Endodermal cell (in vitro differentiated cells): ENCODE measurements around the gene PARD6G. TPM values are rescaled to one million over a fixed set of nuclear protein-coding genes. Genes with fewer than 3 reads are reported as not detected.

Experiments
- DNase-seq: peaks from one replicate; pipeline ENCODE4 v3.0.0-alpha.2; 2017
- H3K27ac ChIP-seq: 2 replicates; pipeline ENCODE4 v1.5.1; 2013; ENCODE audit warnings: mild to moderate bottlenecking, low read depth, low read length, moderate library complexity
- H3K27me3 ChIP-seq: 2 replicates; pipeline ENCODE4 v1.6.1; 2013; ENCODE audit warnings: mild to moderate bottlenecking, low read length, moderate library complexity; ENCODE audit not compliant: insufficient read depth, control insufficient read depth, poor library complexity, severe bottlenecking
- H3K36me3 ChIP-seq: 2 replicates; pipeline ENCODE4 v1.7.0; 2013; ENCODE audit warnings: mild to moderate bottlenecking, low read length, moderate library complexity; ENCODE audit not compliant: control insufficient read depth, insufficient read depth
- H3K4me1 ChIP-seq: one replicate; pipeline ENCODE4 v1.7.0; 2013; ENCODE audit warnings: low read length; ENCODE audit not compliant: control insufficient read depth, insufficient read depth
- H3K4me3 ChIP-seq: 2 replicates; pipeline ENCODE4 v1.5.1; 2013; ENCODE audit warnings: mild to moderate bottlenecking, low read length, moderate library complexity
- H3K9ac ChIP-seq: 2 replicates; pipeline ENCODE4 v1.6.1; 2013; ENCODE audit warnings: mild to moderate bottlenecking, low read length, moderate library complexity; ENCODE audit not compliant: poor library complexity, severe bottlenecking; ENCODE audit errors: extremely low read depth
- H3K9me3 ChIP-seq: 2 replicates; pipeline ENCODE4 v1.6.1; 2013; ENCODE audit warnings: mild to moderate bottlenecking, low read length, moderate library complexity; ENCODE audit not compliant: control insufficient read depth
- H3K27ac Mint-ChIP-seq: 2 replicates; pipeline ENCODE4 v1.8.0; 2020; ENCODE audit warnings: mixed read lengths
- H3K27me3 Mint-ChIP-seq: 2 replicates; pipeline ENCODE4 v1.8.0; 2021; ENCODE audit warnings: mild to moderate bottlenecking, mixed read lengths; ENCODE audit not compliant: insufficient read depth
- H3K36me3 Mint-ChIP-seq: 2 replicates; pipeline ENCODE4 v1.8.0; 2020; ENCODE audit warnings: low read depth, mixed read lengths
- H3K4me1 Mint-ChIP-seq: 2 replicates; pipeline ENCODE4 v1.8.0; 2020; ENCODE audit warnings: mixed read lengths
- H3K4me3 Mint-ChIP-seq: 2 replicates; pipeline ENCODE4 v1.8.0; 2020; ENCODE audit warnings: mild to moderate bottlenecking, moderate library complexity, mixed read lengths
- H3K9me3 Mint-ChIP-seq: 2 replicates; pipeline ENCODE4 v1.8.0; 2020; ENCODE audit warnings: mild to moderate bottlenecking, mixed read lengths
- WGBS, 2 experiments: methylation state at CpG; one replicate each; pipeline versions ENCODE4 v1.1.5 to v1.1.7; 2013; ENCODE audit warnings: missing lambda C conversion rate in 2 of 2, mixed read lengths in 1 of 2; ENCODE audit not compliant: insufficient coverage in 1 of 2, insufficient read length in 1 of 2; 5-methylcytosine and 5-hydroxymethylcytosine counted together
- total RNA-seq, 2 donors: library from RNA; stranded (reverse); fragmentation: NEBNext Ultra II Directional in 1 of 2; extraction: Animal tissue kit (Norgen Biotek cat#: 25700) in 1 of 2; gene quantifications; 2 replicates in 1 of 2; 3 replicates in 1 of 2; pipeline ENCODE4 v1.2.1, GENCODE V29; 2021
- TF ChIP-seq, protein P1 (sequence below): fragments of 200-600 bp; sonication (generic); conservative IDR thresholded peaks from 2 replicates; pipeline ENCODE4 v1.5.0; 2021; ENCODE audit warnings: antibody characterized with exemption, mild to moderate bottlenecking

The PARD6G gene
- total RNA-seq, 2 donors from 2014 or later: 15.4 to 17.3 TPM

DNA sequence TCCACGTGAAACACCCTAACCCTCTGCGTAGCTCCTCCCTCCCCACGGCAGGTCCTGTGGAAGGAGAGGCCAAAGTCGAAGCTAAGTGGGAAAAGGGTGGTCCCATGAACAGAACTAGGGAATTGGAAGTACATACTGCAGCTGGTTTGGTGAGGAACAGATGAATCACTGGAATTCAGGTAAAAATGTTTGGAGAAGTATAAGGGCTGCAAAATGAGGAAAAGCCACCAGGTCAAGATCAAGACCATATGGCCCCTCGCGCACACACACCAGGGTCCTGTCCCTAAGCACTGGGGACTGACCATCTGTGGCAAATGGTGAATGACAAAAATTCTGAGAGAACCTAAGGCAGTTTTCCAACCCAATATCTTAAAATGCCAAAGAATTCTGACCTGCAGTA is 3.1 kb downstream of the PARD6G start:
- Mint-ChIP-seq H3K4me3 (no peak overlapping the region), H3K27ac (no peak overlapping the region)

DNA sequence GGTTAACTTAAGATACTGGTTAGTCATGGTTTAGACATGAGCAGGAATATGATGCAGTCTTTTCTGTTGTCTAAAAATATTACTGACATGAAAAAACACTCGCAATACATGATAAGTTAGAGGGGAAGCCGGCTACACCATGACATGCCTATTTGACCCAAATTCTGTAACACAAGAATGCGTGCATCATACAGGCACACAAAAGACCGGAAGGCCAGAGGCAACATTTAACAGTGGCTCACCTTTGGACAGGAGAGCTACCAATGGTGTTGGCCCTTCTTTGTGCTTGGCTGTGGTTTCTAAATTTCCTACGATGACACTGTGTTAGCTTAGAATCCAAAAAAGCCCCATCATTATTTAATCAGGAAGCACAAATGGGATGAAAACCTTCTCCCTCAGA is 4.1 kb downstream of the PARD6G start:
- TF ChIP-seq, protein P1, sequence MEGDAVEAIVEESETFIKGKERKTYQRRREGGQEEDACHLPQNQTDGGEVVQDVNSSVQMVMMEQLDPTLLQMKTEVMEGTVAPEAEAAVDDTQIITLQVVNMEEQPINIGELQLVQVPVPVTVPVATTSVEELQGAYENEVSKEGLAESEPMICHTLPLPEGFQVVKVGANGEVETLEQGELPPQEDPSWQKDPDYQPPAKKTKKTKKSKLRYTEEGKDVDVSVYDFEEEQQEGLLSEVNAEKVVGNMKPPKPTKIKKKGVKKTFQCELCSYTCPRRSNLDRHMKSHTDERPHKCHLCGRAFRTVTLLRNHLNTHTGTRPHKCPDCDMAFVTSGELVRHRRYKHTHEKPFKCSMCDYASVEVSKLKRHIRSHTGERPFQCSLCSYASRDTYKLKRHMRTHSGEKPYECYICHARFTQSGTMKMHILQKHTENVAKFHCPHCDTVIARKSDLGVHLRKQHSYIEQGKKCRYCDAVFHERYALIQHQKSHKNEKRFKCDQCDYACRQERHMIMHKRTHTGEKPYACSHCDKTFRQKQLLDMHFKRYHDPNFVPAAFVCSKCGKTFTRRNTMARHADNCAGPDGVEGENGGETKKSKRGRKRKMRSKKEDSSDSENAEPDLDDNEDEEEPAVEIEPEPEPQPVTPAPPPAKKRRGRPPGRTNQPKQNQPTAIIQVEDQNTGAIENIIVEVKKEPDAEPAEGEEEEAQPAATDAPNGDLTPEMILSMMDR: no peak
- WGBS, 2 experiments: 95 to 100% methylated on average over 5 of the region's 5 CpGs
- peaks cover 4% of the 10 kb centered on the region for H3K27me3 ChIP-seq
- no peak overlapping the region for H3K4me3 ChIP-seq
- Mint-ChIP-seq H3K4me1 (no peaks in the 10 kb centered on the region), H3K9me3 (peaks cover under 1% of the 10 kb centered on the region), H3K36me3 (no peaks in the 10 kb centered on the region), H3K27me3 (peaks cover 6% of the 10 kb centered on the region), H3K27ac (no peak overlapping the region), H3K4me3 (no peak overlapping the region)
- DNase-seq: peak; percentile 20
- no peaks in the 10 kb centered on the region for H3K36me3 ChIP-seq
- H3K27ac ChIP-seq: no peak overlapping the region
- H3K9me3 ChIP-seq: no peaks in the 10 kb centered on the region
- H3K4me1 ChIP-seq: no peaks in the 10 kb centered on the region
- H3K9ac ChIP-seq: no peak overlapping the region

More for the DNA sequence above, 3.1 kb downstream of the PARD6G start:
- peaks cover 13% of the 10 kb centered on the region for H3K27me3 ChIP-seq
- WGBS, 2 experiments: 85 to 86% methylated on average over 6 of the region's 6 CpGs
- H3K9ac ChIP-seq: no peak overlapping the region
- no peaks in the 10 kb centered on the region for H3K9me3 ChIP-seq
- H3K36me3 Mint-ChIP-seq: no peaks in the 10 kb centered on the region
- H3K4me1 ChIP-seq: no peaks in the 10 kb centered on the region
- no peak overlapping the region for H3K4me3 ChIP-seq
- TF ChIP-seq, protein P1: no peak
- no peak overlapping the region for H3K27ac ChIP-seq
- no peaks in the 10 kb centered on the region for H3K4me1 Mint-ChIP-seq
- no peaks in the 10 kb centered on the region for H3K9me3 Mint-ChIP-seq
- peaks cover 10% of the 10 kb centered on the region for H3K27me3 Mint-ChIP-seq
- no peak for DNase-seq
- H3K36me3 ChIP-seq: no peaks in the 10 kb centered on the region

DNA sequence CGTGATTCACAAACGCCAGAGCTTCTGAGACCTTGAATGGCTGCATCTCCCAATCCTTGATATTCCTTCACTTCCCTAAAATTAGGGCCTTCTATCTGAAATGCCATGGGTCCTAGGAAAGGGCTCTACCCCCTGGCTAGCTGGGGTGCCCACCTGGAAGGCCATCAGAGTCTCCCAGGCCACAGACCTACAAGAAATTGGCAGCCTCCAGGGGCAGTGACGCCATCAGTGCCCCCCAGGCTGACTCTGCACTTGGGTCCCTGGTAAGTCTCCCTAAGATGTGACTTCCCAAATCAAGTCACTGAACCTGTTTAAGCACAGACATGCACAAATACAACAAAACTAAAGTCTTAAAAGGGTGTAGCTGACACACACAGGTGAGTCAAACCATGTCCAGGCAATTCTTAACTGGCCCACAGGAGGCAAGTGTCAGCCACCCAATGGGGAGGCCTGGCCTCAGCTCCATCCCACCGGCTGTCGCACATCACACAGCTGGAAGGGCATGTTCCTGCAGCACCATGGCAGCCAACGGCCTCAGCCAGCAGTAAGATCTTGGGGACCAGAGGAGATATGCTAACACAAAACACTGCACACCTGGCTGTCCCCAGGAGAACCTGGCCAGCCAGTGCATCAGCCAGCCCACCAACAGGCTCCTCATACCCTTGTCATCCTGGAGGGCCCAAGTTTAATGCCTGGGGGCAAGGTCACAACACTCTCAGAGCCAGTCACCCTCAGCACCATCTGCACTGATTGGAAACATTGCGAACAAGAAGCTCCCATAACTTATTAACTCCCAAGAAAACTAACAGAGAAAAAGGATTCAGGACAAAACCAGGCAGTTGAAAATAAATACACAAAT is 5.2 kb downstream of the PARD6G start:
- Mint-ChIP-seq H3K36me3 (no peaks in the 10 kb centered on the region), H3K4me1 (no peaks in the 10 kb centered on the region), H3K9me3 (peaks cover 7% of the 10 kb centered on the region), H3K27ac (no peak overlapping the region), H3K27me3 (peaks cover 6% of the 10 kb centered on the region), H3K4me3 (no peak overlapping the region)
- Histone ChIP-seq H3K36me3 (no peaks in the 10 kb centered on the region), H3K9me3 (no peaks in the 10 kb centered on the region), H3K9ac (no peak overlapping the region), H3K27ac (no peak overlapping the region), H3K4me3 (no peak overlapping the region), H3K27me3 (no peaks in the 10 kb centered on the region), H3K4me1 (no peaks in the 10 kb centered on the region)
- DNase-seq: peak; percentile 25
- TF ChIP-seq, protein P1: no peak
- WGBS, 2 experiments: 88 to 90% methylated on average over 6 to 7 of the region's 7 CpGs
